Muscle of back (tissue), 11 donors: ENCODE results near the gene GABRB2. TPM values are rescaled to one million over a fixed set of nuclear protein-coding genes. Genes with fewer than 3 reads are reported as not detected.
"Not testable (repeated sequence)": the region's sequence is repeated elsewhere in the genome, so short reads cannot be mapped to it uniquely, and the experiment has no call there.

Experiments used
- DNase-seq, 3 donors: peaks; one replicate each; pipeline versions ENCODE4 v3.0.0 to v3.0.0-alpha.2; 2013
- polyA plus RNA-seq, 10 donors: library from polyadenylated mRNA; unstranded; fragments of 120-200 nt; gene quantifications; one replicate each; pipeline ENCODE4 v1.2.1, GENCODE V29; 2013; ENCODE audit not compliant: insufficient read length in 10 of 10

GABRB2 gene
- polyA plus RNA-seq, 10 donors = 0.40 to 3.1 (median 1.6) TPM

GRCh38 chr5:161245846-161246245 lies 300.7 kb downstream of the GABRB2 start:
- not testable (repeated sequence) for DNase-seq

Other genes with a start within 250 kb of the GABRB2 start
- gene GABRA6, start 139.0 kb upstream of the GABRB2 start, polyA plus RNA-seq = not detected